HG03439 (cell line): ENCODE data around the gene ARHGEF19.

ENCODE experiments used
- ATAC-seq: cut with Tn5 transposase; IDR thresholded peaks from one replicate; pipeline ENCODE4 v1.9.1; 2021; ENCODE audit warnings: mild to moderate bottlenecking, moderate library complexity; ENCODE audit not compliant: unreplicated experiment

The ARHGEF19 gene

DNA sequence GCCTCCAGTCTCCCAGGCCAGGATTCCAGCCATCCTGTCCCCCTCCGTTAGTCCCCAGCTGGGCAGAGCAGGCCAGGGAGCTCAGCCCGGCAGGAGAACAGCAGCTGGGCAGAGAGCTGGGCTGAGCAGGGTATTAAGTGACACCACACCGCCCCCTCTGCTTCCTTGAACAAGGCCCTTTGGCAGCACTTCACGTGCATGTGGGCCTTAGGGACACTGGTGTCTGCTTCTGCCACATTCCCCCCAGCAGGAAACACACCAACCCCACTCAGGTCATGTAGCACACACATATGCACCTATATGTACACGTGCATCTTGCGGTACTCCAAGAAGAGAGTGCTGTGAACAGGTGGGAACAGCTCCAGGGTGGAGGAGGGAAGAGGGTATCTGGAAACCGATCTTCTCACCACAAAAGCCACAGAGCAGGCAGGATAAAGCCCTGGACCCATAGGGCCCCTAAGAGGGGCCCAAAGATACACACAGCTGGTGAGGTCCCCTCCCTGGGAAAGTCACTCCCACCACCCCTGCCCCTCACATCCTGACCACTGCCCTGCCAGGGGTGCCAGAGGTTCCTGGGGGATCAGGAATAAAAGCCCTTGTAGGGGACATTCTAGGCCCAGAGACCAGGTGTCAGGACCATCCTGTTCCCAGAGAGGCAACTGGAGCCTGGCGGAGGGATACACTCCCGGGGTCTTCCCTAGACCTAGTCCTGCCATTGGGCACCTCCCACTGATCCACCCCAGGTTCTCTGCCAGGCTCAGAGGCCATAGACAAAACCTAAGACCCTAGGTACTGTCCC, 61.1 kb downstream of the ARHGEF19 start:
- ATAC-seq, result no peak

DNA sequence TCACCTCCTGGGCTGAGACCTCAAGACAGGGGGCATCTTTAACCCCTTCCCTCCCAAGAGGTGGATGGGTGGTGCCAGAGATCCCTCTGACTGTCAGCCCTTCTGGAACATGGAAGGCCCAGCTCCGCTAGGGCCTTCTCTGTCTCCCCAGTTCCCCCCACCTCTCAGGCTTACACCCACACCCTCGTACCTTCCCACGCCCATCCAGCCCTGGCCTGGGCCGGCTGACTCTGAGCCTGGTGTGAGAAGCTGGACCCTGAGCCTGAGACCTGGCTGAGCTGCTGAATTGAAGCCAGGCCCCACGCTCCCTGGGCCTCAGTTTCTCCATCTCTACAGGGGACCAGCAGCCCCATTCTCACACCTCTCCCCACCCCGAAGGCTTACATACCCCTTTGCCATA, 61.9 kb downstream of the ARHGEF19 start:
- ATAC-seq, result no peak

DNA sequence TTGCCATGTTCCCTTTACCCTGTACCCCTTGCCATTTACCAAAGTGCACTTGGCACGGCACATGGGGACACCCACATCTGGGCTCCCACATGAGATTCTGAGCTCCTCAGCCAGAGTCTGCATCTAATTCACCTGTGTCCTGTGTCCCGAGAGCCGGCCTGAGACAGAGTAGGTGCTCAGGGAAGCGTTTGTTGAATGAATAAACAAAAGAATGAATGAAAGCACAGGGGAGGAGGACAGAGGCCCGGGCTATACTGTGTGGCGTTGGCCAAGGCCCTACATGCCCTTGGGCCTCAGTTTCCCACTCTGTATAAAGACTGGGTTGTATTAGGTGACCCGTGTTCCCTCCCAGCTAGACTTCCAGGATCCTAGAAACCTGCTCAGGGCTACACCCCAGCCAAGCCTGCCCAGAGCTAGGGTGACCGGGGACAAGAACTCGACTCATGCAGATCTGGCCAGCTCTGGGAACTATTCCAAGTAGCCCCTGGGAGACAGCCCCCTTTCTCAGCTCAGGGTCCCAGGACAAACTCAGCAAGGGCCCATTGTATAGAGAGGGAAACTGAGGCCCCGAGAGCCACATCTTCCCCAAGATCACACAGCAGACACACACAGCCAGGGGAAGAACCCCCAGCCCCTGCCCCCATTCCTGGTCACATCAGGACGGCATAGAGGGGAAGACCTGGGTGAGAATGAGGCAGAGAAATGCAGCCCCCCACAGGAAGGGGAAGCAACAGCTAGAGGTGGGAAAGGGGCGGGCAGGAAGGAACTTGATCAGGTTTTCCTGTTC, 62.6 kb downstream of the ARHGEF19 start:
- no peak for ATAC-seq

DNA sequence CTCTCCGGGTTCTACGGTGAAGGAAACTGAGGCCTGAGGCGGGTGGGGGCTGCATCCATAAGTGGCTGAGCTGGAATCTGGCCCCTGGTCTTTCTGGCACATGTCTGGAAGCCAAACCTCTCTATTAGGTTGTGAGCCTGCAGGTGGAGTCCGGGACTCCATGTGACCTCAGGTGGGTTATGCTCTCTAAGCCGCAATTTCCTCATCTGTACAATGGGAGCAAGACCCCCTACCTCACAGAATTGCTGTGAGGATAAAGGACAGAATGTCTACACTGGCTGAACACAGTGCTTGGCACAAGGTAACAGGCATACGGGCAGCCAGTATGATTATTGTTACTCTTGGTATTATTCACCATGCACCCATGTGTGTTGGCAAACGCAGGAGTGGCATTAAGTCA, 63.3 kb downstream of the ARHGEF19 start:
- no peak for ATAC-seq

DNA sequence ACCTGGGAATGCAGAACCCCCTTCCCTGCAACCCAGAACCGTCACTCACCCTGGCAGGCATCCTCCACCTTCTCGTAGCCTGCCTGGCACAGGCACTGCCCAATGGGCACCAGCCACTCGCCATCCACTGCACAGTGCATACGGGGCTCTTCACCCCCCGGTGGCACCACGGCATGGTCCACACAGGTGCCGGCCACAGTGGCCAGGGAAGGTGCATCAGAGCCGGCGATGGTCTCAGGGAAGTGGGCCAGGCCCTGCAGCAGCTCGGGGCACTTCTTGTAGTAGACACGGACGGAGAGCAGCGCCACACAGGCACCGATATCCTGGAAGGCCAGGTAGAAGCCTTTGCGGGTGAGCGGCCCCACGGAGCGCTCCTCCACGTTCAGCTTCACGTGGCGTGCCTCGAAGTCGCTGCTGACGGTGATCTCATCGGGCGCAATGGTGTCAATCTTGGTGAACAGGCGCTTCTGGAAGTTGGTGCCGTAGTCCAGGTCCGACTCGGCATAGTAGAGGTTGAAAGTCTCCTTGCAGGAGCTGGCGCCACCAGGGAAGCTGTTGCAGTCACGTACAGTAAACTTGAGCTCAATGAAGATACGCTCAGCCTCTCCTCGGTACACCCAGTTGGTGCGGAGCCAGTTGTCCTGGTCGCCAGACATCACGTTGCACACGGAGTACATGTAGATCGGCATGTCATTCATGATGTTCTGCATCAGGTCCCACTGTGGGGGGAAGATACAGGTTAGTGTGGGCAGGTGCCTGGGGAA, 63.9 kb downstream of the ARHGEF19 start:
- no peak for ATAC-seq
